UCSD-AML1 (cell line): Measurements from ENCODE around the gene DPY19L1.
"Not testable (repeated sequence)": the region's sequence is repeated elsewhere in the genome, so short reads cannot be mapped to it uniquely, and the experiment has no call there.

Experiments used
- DNase-seq: peaks from one replicate; lab custom pipeline; 2025; ENCODE audit not compliant: unreplicated experiment; lab: John Stamatoyannopoulos, UW

The DPY19L1 gene

GRCh38 chr7:35037211-35037525 is at the start of gene DPY19L1:
TSS of gene DPY19L1 (minus strand) at chr7:35037485. CDS start at chr7:35037394, 91 bp downstream.
- DNase-seq, result no peak

GRCh38 chr7:35079517-35079916 is 42.2 kb upstream of the DPY19L1 start:
- DNase-seq, result not testable (repeated sequence)

GRCh38 chr7:35074008-35074407 is 36.7 kb upstream of the DPY19L1 start:
- DNase-seq, result not testable (repeated sequence)

- not testable (repeated sequence) for DNase-seq
These were observed 35.9 kb upstream of the DPY19L1 start for GRCh38 chr7:35072950-35073827.

GRCh38 chr7:35069084-35069483 is 31.8 kb upstream of the DPY19L1 start:
- not testable (repeated sequence) for DNase-seq

- DNase-seq, result not testable (repeated sequence)
These were observed 28.1 kb upstream of the DPY19L1 start for GRCh38 chr7:35065382-35065781.

GRCh38 chr7:35058571-35058970 is 21.3 kb upstream of the DPY19L1 start:
- not testable (repeated sequence) for DNase-seq

- not testable (repeated sequence) for DNase-seq
These were observed 20.5 kb upstream of the DPY19L1 start for GRCh38 chr7:35057505-35058451.

GRCh38 chr7:35055733-35056132 is 18.4 kb upstream of the DPY19L1 start:
- not testable (repeated sequence) for DNase-seq

GRCh38 chr7:35053488-35054175 is 16.3 kb upstream of the DPY19L1 start:
- DNase-seq, result not testable (repeated sequence)

- not testable (repeated sequence) for DNase-seq
These were observed 11.1 kb upstream of the DPY19L1 start for GRCh38 chr7:35048390-35048789.

GRCh38 chr7:35047912-35048305 is 10.6 kb upstream of the DPY19L1 start:
- not testable (repeated sequence) for DNase-seq

- DNase-seq, result not testable (repeated sequence)
These were observed 10.1 kb upstream of the DPY19L1 start for GRCh38 chr7:35047263-35047911.

- not testable (repeated sequence) for DNase-seq
These were observed 6.0 kb upstream of the DPY19L1 start for GRCh38 chr7:35043301-35043700.

- no peak for DNase-seq
These were observed 3.6 kb upstream of the DPY19L1 start for GRCh38 chr7:35040906-35041305.

- no peak for DNase-seq
These were observed 2.1 kb upstream of the DPY19L1 start for GRCh38 chr7:35039343-35039742.

GRCh38 chr7:35038354-35038753 is 1.1 kb upstream of the DPY19L1 start:
- DNase-seq, result no peak

GRCh38 chr7:35037526-35038341 is 449 bp upstream of the DPY19L1 start:
- DNase-seq, result peak; percentile 86

- DNase-seq, result peak; percentile 42
These were observed 719 bp downstream of the DPY19L1 start for GRCh38 chr7:35036361-35037171.
